Ishikawa (cell line): ENCODE results near the gene PDZRN3.

ENCODE experiments used
- CEBPB ChIP-seq: IDR thresholded peaks from 2 replicates; pipeline ENCODE4 v1.6.1; 2012
- CREB1 ChIP-seq: IDR thresholded peaks from 2 replicates; pipeline ENCODE4 v1.6.1; 2012; ENCODE audit warnings: low read depth
- EGR1 ChIP-seq: IDR thresholded peaks from 2 replicates; pipeline ENCODE4 v1.6.1; 2012
- EP300 ChIP-seq: IDR thresholded peaks from 2 replicates; pipeline ENCODE4 v1.6.1; 2012; ENCODE audit warnings: borderline replicate concordance
- FOXM1 ChIP-seq: IDR thresholded peaks from 2 replicates; pipeline ENCODE4 v1.6.1; 2012; ENCODE audit warnings: low read depth, borderline replicate concordance
- MAX ChIP-seq: IDR thresholded peaks from 2 replicates; pipeline ENCODE4 v1.6.1; 2012
- NFIC ChIP-seq: IDR thresholded peaks from 2 replicates; pipeline ENCODE4 v1.6.1; 2012
- RAD21 ChIP-seq: IDR thresholded peaks from 2 replicates; pipeline ENCODE4 v1.6.1; 2012; ENCODE audit warnings: low read depth
- REST ChIP-seq: IDR thresholded peaks from 2 replicates; pipeline ENCODE4 v1.6.1; 2012; ENCODE audit warnings: low read depth, mild to moderate bottlenecking
- TAF1 ChIP-seq: IDR thresholded peaks from 2 replicates; pipeline ENCODE4 v1.6.1; 2012; ENCODE audit warnings: low read depth, mild to moderate bottlenecking
- TCF12 ChIP-seq: IDR thresholded peaks from 2 replicates; pipeline ENCODE4 v1.6.1; 2012; ENCODE audit warnings: low read depth
- TEAD4 ChIP-seq: IDR thresholded peaks from 2 replicates; pipeline ENCODE4 v1.6.1; 2012
- USF1 ChIP-seq: IDR thresholded peaks from 2 replicates; pipeline ENCODE4 v1.6.1; 2012
- YY1 ChIP-seq: IDR thresholded peaks from 2 replicates; pipeline ENCODE4 v1.6.1; 2012; ENCODE audit warnings: low read depth
- ZBTB7A ChIP-seq: IDR thresholded peaks from 2 replicates; pipeline ENCODE4 v1.6.1; 2012; ENCODE audit warnings: low read depth

The PDZRN3 gene

GRCh38 chr3:73529308-73530021, 95.3 kb downstream of the PDZRN3 start:
- TF ChIP-seq RAD21 = no peak
- TF ChIP-seq EGR1 = no peak
- TF ChIP-seq MAX = no peak
- no peak for TF ChIP-seq EP300
- no peak for TF ChIP-seq FOXM1
- no peak for TF ChIP-seq REST
- TF ChIP-seq CEBPB = no peak
- no peak for TF ChIP-seq TAF1
- no peak for TF ChIP-seq USF1
- no peak for TF ChIP-seq TEAD4

GRCh38 chr3:73525591-73525990, 99.2 kb downstream of the PDZRN3 start:
- no peak for TF ChIP-seq REST
- TF ChIP-seq CREB1 = no peak
- TF ChIP-seq TCF12 = no peak

- TF ChIP-seq TCF12 = no peak
- TF ChIP-seq MAX = no peak
- no peak for TF ChIP-seq EP300
- TF ChIP-seq NFIC = no peak
- TF ChIP-seq FOXM1 = no peak
- TF ChIP-seq RAD21 = no peak
- no peak for TF ChIP-seq USF1
- no peak for TF ChIP-seq REST
- TF ChIP-seq EGR1 = no peak
- TF ChIP-seq TEAD4 = no peak
- TF ChIP-seq CREB1 = no peak
- TF ChIP-seq YY1 = no peak
- TF ChIP-seq ZBTB7A = no peak
- TF ChIP-seq TAF1 = no peak
Measured at GRCh38 chr3:73523661-73524060, 101.1 kb downstream of the PDZRN3 start.

GRCh38 chr3:73521734-73522336, 102.9 kb downstream of the PDZRN3 start:
- no peak for TF ChIP-seq EP300
- no peak for TF ChIP-seq TCF12
- no peak for TF ChIP-seq USF1
- TF ChIP-seq ZBTB7A = no peak
- no peak for TF ChIP-seq RAD21
- TF ChIP-seq NFIC = no peak
- no peak for TF ChIP-seq TAF1
- no peak for TF ChIP-seq MAX
- no peak for TF ChIP-seq CREB1
- TF ChIP-seq EGR1 = no peak
- TF ChIP-seq REST = no peak
- TF ChIP-seq TEAD4 = no peak
- TF ChIP-seq YY1 = no peak
